HepG2 (cell line): ENCODE data around the gene EPHX1. TPM values are rescaled to one million over a fixed set of nuclear protein-coding genes. Genes with fewer than 3 reads are reported as not detected.
A peak's percentile ranks its signal among the peaks of the same experiment; 100 is the strongest.

Experiments used
- ATF1 ChIP-seq: IDR thresholded peaks from 2 replicates; pipeline ENCODE4 v1.6.1; 2016; ENCODE audit warnings: mild to moderate bottlenecking, control low read depth
- MBD4 ChIP-seq: IDR thresholded peaks from 2 replicates; pipeline ENCODE4 v1.6.1; 2012; ENCODE audit warnings: low read length, inconsistent platforms, borderline replicate concordance
- MTA1 ChIP-seq: sonication (generic); formaldehyde crosslinking; IDR thresholded peaks from 2 replicates; pipeline ENCODE4 v1.4.0; 2020; ENCODE audit warnings: missing genetic modification reagents, mild to moderate bottlenecking, borderline replicate concordance
- NONO ChIP-seq, 2 experiments: fragments of 450-650 bp in 1 of 2; sonication (generic) in 1 of 2; formaldehyde crosslinking in 1 of 2; IDR thresholded peaks in 1 of 2; conservative IDR thresholded peaks in 1 of 2; 2 replicates each; pipeline versions ENCODE4 v1.6.1 to v1.8.0; 2017 to 2022; ENCODE audit warnings: mild to moderate bottlenecking in 1 of 2, missing genetic modification reagents in 1 of 2, moderate library complexity in 1 of 2
- RFXAP ChIP-seq: sonication (generic); formaldehyde crosslinking; IDR thresholded peaks from 2 replicates; pipeline ENCODE4 v1.4.0; 2020; ENCODE audit warnings: missing genetic modification reagents, borderline replicate concordance
- SALL1 ChIP-seq: sonication (generic); formaldehyde crosslinking; IDR thresholded peaks from 2 replicates; pipeline ENCODE4 v1.8.0; 2022; ENCODE audit warnings: mild to moderate bottlenecking, missing genetic modification reagents
- STAG1 ChIP-seq: sonication (generic); formaldehyde crosslinking; IDR thresholded peaks from 2 replicates; pipeline ENCODE4 v1.4.0; 2020; ENCODE audit warnings: missing genetic modification reagents
- ZFX ChIP-seq: sonication (generic); formaldehyde crosslinking; IDR thresholded peaks from 2 replicates; pipeline ENCODE4 v1.4.0; 2020; ENCODE audit warnings: mild to moderate bottlenecking, low read depth, missing genetic modification reagents, moderate library complexity
- ZNF646 ChIP-seq: sonication (generic); formaldehyde crosslinking; IDR thresholded peaks from 2 replicates; pipeline ENCODE4 v1.9.0; 2021; ENCODE audit warnings: mild to moderate bottlenecking, missing genetic modification reagents
- ZNF788 ChIP-seq: sonication (generic); formaldehyde crosslinking; IDR thresholded peaks from 2 replicates; pipeline ENCODE4 v1.5.0; 2020; ENCODE audit warnings: mild to moderate bottlenecking, missing genetic modification reagents, borderline replicate concordance
- polyA plus RNA-seq, 8 experiments: library from polyadenylated mRNA; depleted of rRNA in 3 of 8; stranded (reverse) in 7 of 8; unstranded in 1 of 8; fragments of >200 nt; fragmentation: Illumina TruSeq in 4 of 8; extraction: Trizol in 4 of 8; gene quantifications; 2 replicates each; pipeline versions ENCODE4 v1.2.1 to v1.2.3, GENCODE V29; 2011 to 2016; ENCODE audit warnings: low read depth in 4 of 8, missing spikeins in 1 of 8, mixed read lengths in 1 of 8; ENCODE audit not compliant: insufficient read depth in 1 of 8
- total RNA-seq, 5 experiments: library from RNA; depleted of rRNA; stranded (reverse); fragments of >200 nt; fragmentation: Illumina TruSeq; extraction: Trizol; gene quantifications; 2 replicates each; pipeline ENCODE4 v1.2.3, GENCODE V29; 2016; ENCODE audit warnings: low read depth in 1 of 5
- TF ChIP-seq, protein P1 (sequence below): sonication (generic); formaldehyde crosslinking; IDR thresholded peaks from 2 replicates; pipeline ENCODE4 v1.5.0; 2020; ENCODE audit warnings: mild to moderate bottlenecking, missing genetic modification reagents, borderline replicate concordance
- TF ChIP-seq, protein P2 (sequence below): sonication (generic); formaldehyde crosslinking; IDR thresholded peaks from 2 replicates; pipeline ENCODE4 v1.5.1; 2020; ENCODE audit warnings: mild to moderate bottlenecking, missing genetic modification reagents, borderline replicate concordance

Gene EPHX1
- total and polyA plus RNA-seq, 2 of the 13 experiments (the other 11 are each of a cell fraction or from before 2014, with no cell fraction given): 27.7 to 36.5 TPM

DNA sequence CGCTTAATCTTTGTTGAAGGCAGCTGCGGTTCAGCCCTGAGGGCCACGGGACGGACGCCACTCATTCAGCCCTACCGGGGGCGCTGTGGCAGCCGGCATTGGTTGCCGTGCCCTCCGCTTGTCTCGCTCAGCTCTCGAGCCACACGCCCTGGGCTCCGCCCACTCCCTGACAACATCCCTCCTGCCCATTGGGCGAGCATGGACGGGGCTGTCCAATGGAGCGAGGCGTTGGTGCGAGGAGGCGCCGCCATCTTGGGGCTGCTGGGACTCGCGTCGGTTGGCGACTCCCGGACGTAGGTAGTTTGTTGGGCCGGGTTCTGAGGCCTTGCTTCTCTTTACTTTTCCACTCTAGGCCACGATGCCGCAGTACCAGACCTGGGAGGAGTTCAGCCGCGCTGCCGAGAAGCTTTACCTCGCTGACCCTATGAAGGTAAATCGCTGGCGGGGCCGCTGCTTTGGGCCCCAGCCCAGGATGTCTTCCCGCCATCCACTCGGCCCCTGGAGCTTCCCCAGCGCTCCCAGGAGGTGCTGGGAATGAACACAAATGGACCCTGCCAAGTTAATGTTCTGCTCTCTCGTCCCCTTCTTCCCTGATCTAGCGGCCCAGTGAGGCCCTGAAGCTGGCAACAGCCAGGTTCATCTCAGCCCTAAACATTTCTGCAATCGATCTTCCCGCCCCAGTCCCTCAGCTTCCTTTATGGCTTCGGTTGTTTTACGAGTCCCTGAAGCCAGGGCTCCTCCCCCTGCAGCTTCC lies 32.2 kb upstream of the EPHX1 start, which contains the start of gene SRP9 (continued):
- TF ChIP-seq ZNF646 (CRISPR knock-in tag) (no peak; the same call in 1 of the 2 replicates), ZFX (CRISPR knock-in tag) (peak; percentile 97), MTA1 (CRISPR knock-in tag) (peak; percentile 88; the same call in 1 of the 2 replicates), SALL1 (CRISPR knock-in tag) (peak; percentile 55; the same call in 1 of the 2 replicates), RFXAP (peak; percentile 17; the same call in 1 of the 2 replicates), ZNF788 (CRISPR knock-in tag) (peak; percentile 89; the same call in 1 of the 2 replicates), ATF1 (peak; percentile 50; the same call in 1 of the 2 replicates), NONO (IDR thresholded peaks at IDR 0.05) (no peak), NONO (CRISPR knock-in tag; conservative IDR thresholded peaks at IDR 0.05) (peak; percentile 58; the same call in 1 of the 2 replicates), STAG1 (CRISPR knock-in tag) (peak; percentile 80), MBD4 (no peak)
- TF ChIP-seq, protein P1, sequence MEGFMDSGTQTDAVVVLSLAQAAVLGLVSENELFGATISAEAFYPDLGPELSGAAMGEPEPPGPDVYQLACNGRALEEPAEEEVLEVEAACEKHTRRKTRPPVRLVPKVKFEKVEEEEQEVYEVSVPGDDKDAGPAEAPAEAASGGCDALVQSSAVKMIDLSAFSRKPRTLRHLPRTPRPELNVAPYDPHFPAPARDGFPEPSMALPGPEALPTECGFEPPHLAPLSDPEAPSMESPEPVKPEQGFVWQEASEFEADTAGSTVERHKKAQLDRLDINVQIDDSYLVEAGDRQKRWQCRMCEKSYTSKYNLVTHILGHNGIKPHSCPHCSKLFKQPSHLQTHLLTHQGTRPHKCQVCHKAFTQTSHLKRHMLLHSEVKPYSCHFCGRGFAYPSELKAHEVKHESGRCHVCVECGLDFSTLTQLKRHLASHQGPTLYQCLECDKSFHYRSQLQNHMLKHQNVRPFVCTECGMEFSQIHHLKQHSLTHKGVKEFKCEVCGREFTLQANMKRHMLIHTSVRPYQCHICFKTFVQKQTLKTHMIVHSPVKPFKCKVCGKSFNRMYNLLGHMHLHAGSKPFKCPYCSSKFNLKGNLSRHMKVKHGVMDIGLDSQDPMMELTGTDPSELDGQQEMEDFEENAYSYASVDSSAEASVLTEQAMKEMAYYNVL (CRISPR knock-in tag): peak; percentile 7; the same call in 1 of the 2 replicates
- TF ChIP-seq, protein P2, sequence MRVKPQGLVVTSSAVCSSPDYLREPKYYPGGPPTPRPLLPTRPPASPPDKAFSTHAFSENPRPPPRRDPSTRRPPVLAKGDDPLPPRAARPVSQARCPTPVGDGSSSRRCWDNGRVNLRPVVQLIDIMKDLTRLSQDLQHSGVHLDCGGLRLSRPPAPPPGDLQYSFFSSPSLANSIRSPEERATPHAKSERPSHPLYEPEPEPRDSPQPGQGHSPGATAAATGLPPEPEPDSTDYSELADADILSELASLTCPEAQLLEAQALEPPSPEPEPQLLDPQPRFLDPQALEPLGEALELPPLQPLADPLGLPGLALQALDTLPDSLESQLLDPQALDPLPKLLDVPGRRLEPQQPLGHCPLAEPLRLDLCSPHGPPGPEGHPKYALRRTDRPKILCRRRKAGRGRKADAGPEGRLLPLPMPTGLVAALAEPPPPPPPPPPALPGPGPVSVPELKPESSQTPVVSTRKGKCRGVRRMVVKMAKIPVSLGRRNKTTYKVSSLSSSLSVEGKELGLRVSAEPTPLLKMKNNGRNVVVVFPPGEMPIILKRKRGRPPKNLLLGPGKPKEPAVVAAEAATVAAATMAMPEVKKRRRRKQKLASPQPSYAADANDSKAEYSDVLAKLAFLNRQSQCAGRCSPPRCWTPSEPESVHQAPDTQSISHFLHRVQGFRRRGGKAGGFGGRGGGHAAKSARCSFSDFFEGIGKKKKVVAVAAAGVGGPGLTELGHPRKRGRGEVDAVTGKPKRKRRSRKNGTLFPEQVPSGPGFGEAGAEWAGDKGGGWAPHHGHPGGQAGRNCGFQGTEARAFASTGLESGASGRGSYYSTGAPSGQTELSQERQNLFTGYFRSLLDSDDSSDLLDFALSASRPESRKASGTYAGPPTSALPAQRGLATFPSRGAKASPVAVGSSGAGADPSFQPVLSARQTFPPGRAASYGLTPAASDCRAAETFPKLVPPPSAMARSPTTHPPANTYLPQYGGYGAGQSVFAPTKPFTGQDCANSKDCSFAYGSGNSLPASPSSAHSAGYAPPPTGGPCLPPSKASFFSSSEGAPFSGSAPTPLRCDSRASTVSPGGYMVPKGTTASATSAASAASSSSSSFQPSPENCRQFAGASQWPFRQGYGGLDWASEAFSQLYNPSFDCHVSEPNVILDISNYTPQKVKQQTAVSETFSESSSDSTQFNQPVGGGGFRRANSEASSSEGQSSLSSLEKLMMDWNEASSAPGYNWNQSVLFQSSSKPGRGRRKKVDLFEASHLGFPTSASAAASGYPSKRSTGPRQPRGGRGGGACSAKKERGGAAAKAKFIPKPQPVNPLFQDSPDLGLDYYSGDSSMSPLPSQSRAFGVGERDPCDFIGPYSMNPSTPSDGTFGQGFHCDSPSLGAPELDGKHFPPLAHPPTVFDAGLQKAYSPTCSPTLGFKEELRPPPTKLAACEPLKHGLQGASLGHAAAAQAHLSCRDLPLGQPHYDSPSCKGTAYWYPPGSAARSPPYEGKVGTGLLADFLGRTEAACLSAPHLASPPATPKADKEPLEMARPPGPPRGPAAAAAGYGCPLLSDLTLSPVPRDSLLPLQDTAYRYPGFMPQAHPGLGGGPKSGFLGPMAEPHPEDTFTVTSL: no peak
